HK-2 (cell line): ENCODE data around the gene B3GALNT2.
A peak's percentile ranks its signal among the peaks of the same experiment; 100 is the strongest.

Experiments
- DNase-seq: peaks from one replicate; pipeline ENCODE4 v3.0.0-alpha.2; 2018; ENCODE audit not compliant: unreplicated experiment

The B3GALNT2 gene

DNA sequence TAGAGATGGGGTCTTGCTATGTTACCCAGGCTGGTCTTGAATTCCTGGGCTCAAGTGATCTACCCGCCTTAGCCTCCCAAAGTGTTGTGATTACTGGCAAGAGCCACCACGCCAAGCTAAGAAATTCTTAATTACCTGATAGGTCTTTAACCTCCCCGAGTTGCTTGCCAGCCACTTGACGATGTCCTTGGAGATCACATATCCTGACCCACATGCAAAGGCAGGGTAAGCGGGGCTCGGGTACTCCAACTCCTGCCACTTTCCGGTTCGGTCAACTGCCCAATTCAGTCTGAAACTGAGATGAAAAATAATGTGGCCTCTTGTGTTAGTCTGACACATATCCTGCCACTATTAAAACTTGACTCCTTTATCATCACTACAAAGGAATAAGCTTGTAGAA is 50.2 kb downstream of the B3GALNT2 start:
- DNase-seq, result no peak

DNA sequence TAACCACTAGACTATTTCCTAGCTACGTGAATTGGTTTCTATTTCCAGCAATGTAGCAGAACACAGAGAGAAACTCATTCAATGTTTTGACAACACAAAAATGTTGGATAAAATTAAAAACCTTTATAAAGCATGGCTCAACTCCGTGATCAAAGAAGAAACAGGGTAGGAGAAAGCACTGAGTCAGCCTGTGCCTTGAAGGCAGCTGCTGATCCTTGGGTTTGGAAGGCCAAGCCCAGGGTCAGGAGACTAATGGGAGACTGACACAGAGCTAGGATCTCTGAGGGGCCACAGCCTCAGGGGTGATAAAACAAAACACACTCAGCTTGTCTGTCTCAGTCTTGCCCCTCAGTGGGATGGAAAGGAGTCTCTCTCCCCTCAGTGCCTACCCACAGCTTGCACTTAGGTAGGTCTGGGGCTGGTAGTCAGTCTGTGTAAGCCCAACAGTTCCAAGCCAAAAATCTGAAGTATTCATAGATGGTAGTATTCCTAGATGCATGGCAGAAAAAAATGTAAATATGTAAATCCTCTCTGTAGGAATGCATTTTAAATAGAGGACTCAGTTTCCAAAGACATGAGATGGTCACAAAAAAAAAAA is 53.3 kb downstream of the B3GALNT2 start:
- DNase-seq, result no peak

DNA sequence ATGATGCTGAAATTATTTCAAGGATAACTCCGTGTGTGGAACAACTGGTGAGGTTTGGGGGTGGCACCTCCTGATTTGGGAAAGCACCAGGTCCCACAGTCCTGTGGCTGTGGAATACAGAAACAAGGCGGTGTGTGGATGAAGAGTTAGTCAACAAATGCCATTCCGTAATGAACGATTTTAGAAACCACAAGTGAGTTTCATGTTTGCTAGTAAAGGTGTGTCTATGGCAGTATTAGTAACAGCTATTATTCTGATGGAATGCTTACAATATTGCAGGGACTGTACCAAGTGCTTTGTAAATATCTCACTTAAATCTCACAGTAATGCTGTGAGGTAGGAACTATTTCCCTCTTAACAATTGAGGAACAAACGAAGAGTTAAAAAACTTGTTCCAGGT is 53.8 kb downstream of the B3GALNT2 start:
- DNase-seq, result no peak

DNA sequence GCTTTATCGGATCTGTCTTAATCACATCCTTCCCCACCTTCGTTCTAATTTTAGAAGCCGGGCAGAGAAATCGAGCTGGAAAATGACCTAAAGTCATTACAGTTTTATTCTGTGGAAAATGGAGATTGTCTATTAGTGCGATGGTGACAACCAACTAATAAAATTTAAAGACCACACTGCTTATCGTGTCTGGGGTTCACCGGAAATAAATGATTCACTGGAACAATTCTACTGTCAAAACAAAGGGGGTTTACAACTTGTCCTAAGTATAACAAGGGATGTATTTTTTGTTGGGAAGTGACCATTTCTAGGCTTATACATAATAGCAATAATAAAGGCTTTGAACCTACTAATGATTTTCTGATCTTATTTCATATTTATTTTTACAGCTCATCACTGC is 55.6 kb downstream of the B3GALNT2 start:
- DNase-seq, result no peak

DNA sequence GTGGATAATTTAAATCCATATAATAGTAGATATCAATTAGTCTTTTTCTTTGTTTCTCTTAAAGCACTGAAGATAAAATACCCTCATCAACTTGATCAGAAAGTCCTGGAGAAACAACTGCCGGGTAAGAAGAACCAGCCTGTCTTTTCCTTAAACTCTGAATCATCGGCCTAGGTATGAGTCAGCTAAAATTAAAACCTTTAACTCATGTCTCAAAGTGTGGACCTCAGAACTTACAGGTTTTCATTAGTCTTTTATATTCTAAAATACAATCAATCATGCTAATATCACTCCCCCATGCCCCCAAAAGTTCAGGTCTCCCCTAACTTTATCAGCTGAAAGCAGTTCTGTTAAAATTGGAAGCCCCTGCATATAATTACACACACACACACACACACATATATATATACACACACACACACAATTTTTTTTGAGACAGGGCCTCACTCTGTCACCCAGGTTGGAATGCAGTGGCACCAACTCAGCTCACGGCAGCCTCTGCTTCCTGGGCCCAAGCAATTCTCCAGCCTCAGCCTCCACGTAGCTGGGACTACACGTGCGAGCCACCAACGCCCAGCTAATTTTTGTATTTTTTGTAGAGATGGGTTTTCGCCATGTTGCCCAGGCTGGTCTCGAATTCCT is 61.3 kb downstream of the B3GALNT2 start:
- DNase-seq, result no peak

DNA sequence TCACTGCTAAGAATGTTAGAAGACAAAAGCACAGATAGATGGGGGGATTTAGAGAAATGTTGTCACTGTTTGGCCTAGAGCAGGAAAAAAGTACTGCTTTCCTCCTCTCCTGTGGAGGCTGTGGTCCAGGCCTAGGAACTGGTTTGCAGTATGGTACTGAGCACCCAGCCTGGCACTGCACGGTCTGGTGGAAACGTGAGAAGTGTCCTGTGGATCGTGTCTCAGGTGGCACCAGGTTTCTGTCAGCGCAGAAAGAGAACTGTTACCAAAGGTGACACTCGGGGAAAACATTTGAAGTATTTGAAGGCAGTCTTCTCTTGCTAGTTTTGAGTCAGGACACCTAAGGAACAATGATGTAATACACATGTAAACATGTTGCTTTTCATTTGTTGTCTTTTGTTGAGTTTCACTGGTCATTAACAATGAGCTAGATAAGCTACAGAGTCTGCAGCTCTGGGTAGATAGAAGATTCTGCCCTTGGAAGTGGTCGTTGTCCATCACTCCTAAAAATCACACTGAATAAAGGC is 63.0 kb downstream of the B3GALNT2 start:
- no peak for DNase-seq

DNA sequence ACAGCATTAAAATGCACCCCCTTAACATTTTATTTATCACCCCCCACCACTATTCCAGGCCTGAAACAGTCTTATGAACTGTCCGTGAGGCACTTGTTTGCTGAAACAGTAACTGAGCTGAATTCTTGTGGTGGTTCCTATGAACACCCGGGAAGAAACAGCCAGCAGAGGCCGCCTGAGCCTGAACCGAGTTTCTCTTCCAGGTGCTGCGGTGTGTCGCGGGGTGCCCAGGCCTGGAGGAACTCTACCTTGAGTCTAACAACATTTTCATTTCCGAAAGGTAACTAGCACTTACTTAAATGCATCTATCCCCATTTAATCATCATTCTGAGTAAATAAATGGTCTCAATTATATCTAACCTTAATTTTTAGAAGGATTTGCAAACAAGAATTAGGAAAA is 70.3 kb downstream of the B3GALNT2 start:
- DNase-seq, result no peak

DNA sequence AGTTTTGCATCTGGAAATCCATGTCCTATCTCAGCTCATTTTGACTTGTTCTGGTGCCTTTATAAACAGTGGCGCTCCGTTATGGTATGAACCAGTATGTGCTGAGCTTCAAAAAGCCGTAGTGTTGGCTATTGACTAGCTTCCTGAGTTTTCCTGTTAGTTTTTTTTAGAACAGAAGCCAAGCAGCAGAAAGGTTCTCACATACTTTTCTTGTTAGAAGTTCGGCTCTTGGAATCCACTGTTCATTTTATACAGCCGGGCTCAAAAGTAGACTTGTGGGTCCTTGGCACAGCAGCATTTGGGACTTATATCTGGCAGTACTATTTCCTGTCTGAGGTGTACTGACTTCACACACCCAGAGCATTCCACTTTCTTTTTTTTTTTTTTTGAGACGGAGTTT is 73.3 kb downstream of the B3GALNT2 start:
- no peak for DNase-seq

DNA sequence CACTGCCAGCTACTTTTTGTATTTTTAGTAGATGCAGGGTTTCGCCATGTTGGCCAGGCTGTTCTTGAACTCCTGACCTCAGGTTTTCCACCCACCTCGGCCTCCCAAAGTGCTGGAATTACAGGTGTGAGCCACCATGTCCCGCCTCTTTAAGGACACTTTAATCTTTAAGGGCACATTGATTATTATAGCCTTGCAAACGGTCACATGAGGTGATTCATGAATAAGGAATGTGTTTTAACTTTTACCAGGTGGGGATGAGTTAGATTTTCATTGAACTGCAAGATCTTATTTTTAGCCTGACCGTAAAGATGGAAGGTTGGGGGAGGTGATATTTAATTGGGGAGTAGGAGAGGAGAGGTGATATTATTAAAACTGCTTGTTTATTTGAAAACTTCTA is 75.1 kb downstream of the B3GALNT2 start:
- DNase-seq, result no peak

DNA sequence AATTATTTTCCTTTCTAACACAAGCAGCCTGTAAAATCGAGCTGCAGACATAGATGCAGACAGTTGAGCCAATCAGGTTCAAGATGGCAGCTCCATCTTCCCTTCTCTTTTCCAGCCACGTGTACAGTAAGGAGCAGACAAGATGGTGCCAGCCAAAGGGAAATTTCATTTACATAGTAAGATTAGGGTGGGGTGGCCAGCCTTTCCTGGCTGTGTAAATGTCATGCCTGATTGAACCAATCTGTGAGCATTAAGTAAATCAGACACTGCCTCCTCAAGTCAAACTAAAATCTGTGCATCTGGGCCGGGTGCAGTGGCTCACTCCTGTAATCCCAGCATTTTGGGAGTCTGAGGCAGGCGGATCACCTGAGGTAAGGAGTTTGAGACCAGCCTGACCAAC is 76.8 kb downstream of the B3GALNT2 start:
- no peak for DNase-seq

DNA sequence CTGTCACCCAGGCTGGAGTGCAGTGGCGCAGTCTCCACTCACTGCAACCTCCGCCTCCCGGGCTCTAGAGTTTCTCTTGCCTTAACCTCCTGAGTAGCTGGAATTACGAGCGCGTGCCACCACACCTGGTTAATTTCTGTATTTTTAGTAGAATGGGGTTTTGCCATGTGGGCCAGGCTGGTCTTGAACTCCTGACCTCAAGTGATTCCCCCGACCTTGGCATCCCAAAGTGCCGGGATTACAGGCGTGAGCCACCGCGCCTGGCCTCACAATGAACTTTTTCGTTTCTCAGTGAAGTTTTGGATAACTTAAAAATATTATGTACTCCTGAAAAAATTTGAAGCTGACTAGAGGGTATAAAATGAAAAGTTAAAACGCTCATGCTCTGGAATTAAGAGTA is 77.6 kb downstream of the B3GALNT2 start:
- DNase-seq, result no peak

DNA sequence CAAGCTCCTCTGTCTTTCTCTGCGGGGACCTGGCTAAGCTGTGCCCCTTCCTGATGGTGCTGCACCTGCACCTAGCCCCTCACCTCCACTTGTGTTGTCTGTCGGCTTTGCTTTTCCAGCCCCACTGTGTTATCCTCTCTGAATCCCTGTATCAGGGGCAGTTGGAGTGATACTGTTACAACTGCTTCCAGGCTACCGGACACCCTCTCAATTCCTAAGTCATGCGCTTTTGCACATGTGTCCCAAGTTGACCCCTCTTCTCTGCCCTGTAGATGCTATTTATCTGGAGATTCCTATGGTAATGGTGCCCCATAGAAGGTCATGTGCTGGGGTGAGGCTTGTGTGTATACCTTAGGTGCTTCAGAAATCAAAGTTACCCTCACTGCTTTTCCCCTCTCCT is 78.1 kb downstream of the B3GALNT2 start:
- DNase-seq, result no peak

DNA sequence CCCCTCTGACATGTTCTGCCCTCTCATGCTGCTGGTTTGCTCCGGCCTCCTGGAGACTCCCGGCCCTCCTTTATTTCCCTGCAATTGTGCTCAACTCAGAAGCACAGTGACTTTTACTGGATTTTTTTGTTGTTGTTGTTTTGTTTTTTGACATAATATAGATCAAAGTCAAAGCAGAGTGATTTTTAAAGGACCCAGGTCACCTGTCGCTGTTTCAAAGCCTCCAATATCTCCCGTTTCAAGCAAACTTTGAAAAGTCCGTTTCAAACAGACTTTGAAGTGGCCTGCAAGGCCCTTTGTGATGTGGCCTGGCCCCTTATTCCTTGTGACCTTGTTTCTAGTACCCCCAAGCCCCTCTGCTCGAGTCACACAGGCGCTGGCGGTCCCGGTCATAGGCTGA is 78.9 kb downstream of the B3GALNT2 start:
- no peak for DNase-seq

DNA sequence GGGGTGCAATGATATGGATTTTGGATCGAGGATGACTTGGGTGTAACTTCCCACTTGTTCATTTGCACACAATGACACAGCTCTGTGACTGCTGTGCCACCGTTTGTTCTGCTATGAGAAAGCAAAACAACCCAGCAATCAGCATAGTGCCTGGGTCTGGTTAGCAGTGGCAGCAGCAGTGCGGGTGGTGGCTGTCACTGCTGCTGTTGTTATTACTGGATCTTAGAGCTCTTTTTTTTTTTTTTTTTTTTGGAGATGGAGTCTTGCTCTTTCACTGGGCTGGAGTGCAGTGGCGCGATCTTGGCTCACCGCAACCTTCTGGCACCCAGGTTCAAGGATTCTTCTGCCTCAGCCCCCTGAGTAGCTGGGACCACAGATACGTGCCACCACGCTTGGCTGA is 80.2 kb downstream of the B3GALNT2 start:
- no peak for DNase-seq

DNA sequence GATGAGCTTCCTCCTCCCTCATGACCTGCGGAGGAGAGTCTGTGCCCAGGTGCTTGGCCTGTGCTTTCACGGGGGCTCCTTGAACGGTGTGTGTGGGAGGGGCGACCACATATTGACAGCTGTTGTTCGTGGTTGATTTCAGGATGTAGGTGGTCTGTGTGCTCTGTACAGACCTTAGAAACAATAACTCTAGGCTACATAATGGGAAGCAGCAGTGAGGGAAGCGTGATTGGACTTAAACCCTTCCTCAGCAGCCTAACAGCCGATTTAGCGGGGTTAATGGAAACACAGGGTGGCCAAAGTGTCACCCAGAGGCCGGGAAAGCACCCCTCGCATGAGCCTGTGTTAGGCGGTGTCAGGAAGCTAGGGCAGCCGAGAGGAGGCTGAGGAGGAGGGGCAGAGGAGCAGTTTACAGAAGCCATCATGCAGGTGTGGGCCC is 81.0 kb downstream of the B3GALNT2 start:
- no peak for DNase-seq

DNA sequence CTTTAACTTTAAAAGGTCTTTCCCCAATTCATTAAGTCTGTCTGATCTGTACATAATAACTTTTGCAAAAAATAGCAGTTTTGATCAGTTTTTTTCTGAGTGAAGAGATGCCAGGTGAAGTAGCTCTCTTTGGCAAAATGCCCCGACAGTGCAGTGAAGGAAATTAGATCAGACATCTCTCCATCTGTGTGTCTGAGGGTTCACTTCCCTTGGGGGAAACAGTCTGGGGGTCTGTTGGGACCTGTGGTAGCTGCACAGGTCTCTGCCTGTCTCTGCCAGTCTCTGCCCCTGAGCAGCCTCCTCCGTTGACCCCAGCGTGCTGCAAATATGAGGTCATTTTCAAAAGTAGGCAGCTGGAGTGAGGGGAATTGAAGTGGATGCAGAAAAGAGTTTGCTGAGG is 82.5 kb downstream of the B3GALNT2 start:
- DNase-seq, result no peak

DNA sequence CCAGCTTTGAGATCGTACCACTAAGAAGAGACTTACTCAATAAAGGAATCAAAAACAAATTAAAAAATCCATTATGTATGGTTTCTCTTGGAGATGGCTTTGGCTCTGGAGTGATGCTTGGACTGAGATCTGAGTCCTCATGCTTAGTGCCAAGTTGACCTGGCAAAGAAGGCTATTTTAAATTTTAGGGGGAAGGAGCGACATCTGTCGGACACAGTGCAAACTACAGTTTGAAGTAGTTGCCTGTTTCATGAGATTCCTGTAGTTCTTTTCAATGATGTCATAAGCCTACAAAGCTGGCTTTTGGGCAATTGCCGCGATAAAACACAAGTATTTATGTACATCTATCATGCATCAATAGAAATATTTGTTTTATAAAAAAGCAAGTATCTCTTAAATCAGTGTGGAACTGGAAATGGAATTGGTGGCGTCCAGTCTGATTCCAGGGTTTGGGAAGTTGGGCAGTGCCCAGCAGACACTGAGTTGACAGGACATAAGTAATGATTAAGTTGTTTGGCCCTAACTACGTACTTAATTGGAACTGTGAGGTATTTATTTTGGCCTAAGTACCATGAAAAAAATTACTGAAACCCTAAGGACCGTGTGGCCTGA is 87.1 kb downstream of the B3GALNT2 start:
- peak; percentile 73 for DNase-seq

DNA sequence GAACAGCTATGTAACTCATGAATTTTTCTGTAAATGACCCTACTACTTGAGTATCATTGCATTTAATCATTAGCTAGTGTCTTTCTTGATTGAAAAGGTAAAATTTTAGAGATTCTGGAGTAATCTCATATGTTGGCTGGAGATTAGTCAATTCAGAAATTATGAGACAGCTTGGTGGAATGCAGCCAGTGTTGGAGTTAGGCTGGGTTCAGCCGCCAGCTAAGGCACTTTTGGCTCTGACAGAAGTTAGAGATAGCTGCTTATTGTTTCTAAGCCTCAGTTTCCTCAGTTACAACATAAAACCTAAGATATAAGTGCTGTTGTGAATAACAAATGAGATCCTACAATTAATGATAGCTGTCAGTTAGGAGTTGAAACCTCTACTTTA is 87.6 kb downstream of the B3GALNT2 start:
- DNase-seq, result no peak

DNA sequence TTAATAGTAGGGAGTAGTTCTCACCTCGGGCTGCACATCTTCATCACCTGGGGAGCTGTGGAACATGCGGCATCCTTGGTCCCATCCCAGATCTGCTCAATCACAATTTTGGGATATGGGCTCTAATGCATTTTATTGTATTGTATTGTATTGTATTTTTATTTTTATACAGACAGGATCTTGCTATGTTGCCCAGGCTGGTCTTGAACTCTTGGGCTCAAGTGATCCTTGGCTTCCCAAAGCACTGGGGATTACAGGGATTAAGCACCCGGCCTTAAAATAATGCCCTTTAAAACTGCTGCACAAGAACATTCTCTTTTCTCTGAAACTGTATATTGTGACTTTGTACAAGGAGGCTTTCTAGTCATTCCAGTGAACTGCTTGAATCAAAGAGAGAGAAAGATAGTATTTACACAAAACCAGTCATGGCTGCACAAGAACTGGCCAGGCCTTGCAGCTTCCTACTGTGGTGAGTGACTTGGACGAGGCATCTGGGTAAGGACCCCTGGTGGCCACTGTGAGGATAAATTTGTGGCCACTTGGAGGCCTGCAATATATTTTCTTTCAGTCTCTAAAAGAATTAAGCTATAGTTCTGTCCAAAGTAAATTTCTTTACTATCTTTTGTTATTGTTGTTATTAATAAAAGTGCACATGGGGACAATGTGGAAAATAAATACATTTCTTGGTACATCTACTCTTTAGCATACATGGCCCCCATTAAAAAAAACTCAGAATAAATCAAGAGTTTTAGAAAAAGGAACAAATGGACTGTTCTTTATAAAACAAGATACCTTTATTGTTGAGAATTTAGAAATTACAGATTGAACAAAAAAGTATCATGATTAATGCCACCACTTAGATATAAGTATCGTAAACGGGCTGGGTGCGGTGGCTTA is 89.0 kb downstream of the B3GALNT2 start:
- DNase-seq, result peak; percentile 65

DNA sequence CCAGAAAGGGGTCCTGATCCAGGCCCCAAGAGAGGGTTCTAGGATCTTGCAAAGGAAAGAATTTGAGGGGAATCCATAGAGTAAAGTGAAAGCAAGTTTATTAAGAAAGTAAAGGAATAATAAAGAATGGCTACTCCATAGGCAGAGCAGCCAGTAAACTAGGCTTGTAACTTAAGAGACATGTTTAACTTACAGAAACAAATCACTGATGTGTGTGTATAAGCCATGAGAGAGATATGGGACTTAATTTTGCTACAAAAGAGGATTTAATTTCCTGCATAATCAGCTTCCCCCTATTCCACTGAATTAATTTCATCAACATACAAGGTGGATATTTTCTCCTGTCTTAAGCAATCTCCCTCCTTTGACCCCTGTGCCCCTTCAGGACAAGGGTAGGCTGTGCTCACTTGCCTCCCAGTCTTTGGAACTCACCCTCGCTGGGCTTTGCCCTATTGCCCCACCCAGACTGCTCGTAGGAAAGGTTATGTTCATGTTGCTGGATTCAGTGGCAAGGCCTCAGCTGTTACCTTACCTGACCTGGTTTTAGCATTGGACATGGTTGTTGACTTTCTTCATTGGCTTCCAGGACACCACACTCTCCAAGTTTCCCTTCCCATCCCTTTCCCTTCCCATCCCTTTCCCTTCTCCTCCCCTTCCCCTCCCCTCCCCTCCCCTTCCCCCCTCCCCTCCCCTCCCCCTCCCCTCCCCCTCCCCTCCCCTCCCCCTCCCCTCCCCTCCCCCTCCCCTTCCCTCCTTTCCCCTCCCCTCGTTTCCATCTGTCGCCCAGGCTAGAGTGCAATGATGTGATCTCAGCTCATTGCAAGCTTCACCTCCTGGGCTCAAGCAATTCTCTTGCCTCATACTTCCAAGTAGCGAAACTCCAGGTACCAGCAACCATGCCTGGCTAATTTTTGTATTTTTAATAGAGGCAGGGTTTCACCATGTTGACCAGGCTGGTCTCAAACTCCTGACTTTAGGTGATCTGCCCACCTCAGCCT is 92.5 kb downstream of the B3GALNT2 start:
- DNase-seq, result no peak

DNA sequence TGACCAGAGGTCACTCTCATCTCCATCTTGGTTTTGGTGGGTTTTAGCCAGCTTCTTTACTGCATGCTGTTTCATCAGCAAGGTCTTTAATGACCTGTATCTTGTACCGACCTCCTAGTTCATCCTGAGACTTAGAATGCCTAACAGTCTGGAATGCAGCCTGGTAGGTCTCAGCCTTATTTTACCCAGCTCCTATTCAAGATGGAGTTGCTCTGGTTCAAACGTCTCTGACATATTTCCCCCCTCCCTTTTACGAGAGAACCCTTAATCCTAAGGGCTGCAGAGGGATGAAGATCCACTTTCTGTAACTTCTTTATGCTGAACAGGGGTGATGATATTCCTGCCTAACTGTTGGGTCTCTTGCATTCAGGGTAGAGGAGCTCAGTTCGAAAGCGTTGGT is 93.8 kb downstream of the B3GALNT2 start:
- no peak for DNase-seq
